ENCODE measurements around the gene CTIF.

Gene CTIF

GRCh38 chr18:48563027-48563426 is 24.2 kb downstream of the CTIF start:
- H3K27ac ChIP-seq, result no peak overlapping the region

GRCh38 chr18:48564139-48564538 is 25.3 kb downstream of the CTIF start:
- TF ChIP-seq, protein P1, sequence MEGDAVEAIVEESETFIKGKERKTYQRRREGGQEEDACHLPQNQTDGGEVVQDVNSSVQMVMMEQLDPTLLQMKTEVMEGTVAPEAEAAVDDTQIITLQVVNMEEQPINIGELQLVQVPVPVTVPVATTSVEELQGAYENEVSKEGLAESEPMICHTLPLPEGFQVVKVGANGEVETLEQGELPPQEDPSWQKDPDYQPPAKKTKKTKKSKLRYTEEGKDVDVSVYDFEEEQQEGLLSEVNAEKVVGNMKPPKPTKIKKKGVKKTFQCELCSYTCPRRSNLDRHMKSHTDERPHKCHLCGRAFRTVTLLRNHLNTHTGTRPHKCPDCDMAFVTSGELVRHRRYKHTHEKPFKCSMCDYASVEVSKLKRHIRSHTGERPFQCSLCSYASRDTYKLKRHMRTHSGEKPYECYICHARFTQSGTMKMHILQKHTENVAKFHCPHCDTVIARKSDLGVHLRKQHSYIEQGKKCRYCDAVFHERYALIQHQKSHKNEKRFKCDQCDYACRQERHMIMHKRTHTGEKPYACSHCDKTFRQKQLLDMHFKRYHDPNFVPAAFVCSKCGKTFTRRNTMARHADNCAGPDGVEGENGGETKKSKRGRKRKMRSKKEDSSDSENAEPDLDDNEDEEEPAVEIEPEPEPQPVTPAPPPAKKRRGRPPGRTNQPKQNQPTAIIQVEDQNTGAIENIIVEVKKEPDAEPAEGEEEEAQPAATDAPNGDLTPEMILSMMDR (IDR thresholded peaks at IDR 0.05), result no peak
- no peak for TF ChIP-seq ZFX (IDR thresholded peaks at IDR 0.05; ENCODE audit: borderline replicate concordance)
- H3K27ac ChIP-seq, result no peak overlapping the region

More at GRCh38 chr18:48563027-48563426, 24.2 kb downstream of the CTIF start:
- TF ChIP-seq ZFX (IDR thresholded peaks at IDR 0.05; ENCODE audit: borderline replicate concordance), result no peak
- TF ChIP-seq, protein P1 (IDR thresholded peaks at IDR 0.05), result no peak

DNA sequence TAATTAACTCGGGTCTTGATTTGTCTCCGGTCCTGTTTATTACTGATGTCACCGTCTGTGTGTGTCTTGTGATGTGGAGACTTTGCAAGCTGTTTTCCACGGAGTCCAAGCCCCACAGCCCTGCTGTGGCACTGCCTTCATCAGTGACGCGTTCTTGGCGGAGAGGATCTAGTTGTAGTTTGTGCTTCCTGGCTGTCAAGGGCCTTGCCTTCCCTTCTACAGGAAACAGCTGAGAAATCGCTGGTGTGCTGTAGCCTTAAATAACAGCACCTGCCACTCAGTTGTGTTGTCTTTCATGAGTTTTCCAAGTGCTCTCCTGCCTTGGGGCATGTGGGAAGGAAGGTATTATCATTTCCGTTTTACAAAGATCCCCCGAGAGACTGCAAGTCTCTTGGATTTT is 26.3 kb downstream of the CTIF start:
- TF ChIP-seq, protein P1 (IDR thresholded peaks at IDR 0.05), result no peak
- no peak for TF ChIP-seq ZFX (IDR thresholded peaks at IDR 0.05; ENCODE audit: borderline replicate concordance)
- no peak overlapping the region for H3K27ac ChIP-seq

GRCh38 chr18:48566589-48566988 is 27.8 kb downstream of the CTIF start:
- TF ChIP-seq, protein P1 (IDR thresholded peaks at IDR 0.05), result no peak
- no peak for TF ChIP-seq ZFX (IDR thresholded peaks at IDR 0.05; ENCODE audit: borderline replicate concordance)
- H3K27ac ChIP-seq, result no peak overlapping the region

DNA sequence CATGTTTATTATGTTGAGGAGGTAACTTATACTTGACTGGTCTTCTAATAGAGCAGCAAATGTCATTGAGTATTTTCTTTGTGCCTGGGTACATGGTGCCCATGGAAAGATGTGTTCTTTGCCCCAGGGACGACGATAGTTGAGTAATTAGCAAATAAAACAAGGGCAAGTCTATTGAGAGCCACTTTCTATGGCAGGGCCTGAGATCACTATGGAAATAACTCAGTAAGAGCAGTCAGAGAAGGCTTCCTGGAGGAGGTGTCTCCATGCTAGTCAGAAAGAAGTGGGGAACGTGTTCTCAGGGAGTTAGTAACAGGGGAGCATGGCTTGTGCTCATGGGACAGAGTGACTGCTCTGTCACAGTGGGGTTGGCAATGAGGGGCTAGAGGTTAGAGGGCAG is 28.6 kb downstream of the CTIF start:
- no peak overlapping the region for H3K27ac ChIP-seq
- TF ChIP-seq, protein P1 (IDR thresholded peaks at IDR 0.05), result no peak
- TF ChIP-seq ZFX (IDR thresholded peaks at IDR 0.05; ENCODE audit: borderline replicate concordance), result no peak

- TF ChIP-seq, protein P1 (IDR thresholded peaks at IDR 0.05), result no peak
- no peak overlapping the region for H3K27ac ChIP-seq
These were observed 30.5 kb downstream of the CTIF start for GRCh38 chr18:48569139-48569914.

DNA sequence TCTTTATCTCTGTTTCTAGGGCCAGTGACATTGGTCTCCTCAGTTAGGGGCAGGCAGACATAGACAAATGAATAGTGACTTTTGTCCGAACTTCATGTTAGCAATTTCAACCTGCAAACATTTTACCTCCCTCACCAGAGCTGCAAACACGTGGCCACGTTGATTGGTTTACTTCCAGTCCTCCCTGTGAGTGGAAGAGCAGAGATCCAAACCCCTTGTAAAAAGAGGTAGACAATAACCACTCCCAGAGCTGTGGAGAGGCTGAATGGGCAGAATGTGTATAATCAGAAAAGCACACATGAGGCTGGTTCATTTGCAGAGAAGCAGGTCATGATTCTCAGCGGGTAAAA is 31.1 kb downstream of the CTIF start:
- TF ChIP-seq ZFX (IDR thresholded peaks at IDR 0.05; ENCODE audit: borderline replicate concordance), result no peak
- TF ChIP-seq, protein P1 (IDR thresholded peaks at IDR 0.05), result no peak
- no peak overlapping the region for H3K27ac ChIP-seq

Data from 22Rv1 (cell line).